Ureter (tissue), 1 donor: Measurements from ENCODE around the gene HNRNPCL2. TPM values are rescaled to one million over a fixed set of nuclear protein-coding genes. Genes with fewer than 3 reads are reported as not detected.
"Not testable (repeated sequence)": the region's sequence is repeated elsewhere in the genome, so short reads cannot be mapped to it uniquely, and the experiment has no call there.

Experiments
- DNase-seq: peaks from one replicate; pipeline ENCODE4 v3.0.0-alpha.2; 2020; ENCODE audit warnings: low spot score
- total RNA-seq: library from RNA; stranded (reverse); gene quantifications from one replicate; pipeline ENCODE4 v1.2.4, GENCODE V29; 2023
- donor health status: DM: yes; HTN: yes; CAD: no.

The HNRNPCL2 gene
- total RNA-seq = not detected

DNA sequence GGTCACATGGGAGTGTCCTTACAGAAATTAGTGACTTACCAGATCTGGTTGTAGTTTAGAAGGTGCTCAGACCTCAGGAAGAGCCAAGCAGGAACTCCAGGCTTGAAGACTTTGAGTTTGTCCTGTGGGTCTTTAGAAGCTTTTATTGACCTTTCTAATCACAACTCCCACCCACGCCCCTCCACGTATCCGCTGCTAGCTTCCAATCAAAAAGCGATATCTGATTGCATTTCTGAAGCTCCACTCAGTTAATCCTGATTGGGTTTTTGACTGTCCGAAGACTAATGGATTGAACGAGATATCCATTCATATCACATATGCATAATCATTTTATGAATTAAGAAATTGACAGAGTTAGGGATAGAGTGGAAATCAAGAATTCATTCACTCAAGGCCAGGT lies at the start of gene HNRNPCL2:
HNRNPCL2 (minus strand) TSS at position 101 of the 400 bp plus-strand sequence. CDS start 454 bp downstream, outside the sequence.
- DNase-seq = not testable (repeated sequence)

GRCh38 chr1:13165531-13165930 lies 48.9 kb upstream of the HNRNPCL2 start, which contains the start of gene HNRNPCL4:
TSS of gene HNRNPCL4 (minus strand) at chr1:13165631. CDS start at chr1:13165467, 164 bp downstream.
- not testable (repeated sequence) for DNase-seq

DNA sequence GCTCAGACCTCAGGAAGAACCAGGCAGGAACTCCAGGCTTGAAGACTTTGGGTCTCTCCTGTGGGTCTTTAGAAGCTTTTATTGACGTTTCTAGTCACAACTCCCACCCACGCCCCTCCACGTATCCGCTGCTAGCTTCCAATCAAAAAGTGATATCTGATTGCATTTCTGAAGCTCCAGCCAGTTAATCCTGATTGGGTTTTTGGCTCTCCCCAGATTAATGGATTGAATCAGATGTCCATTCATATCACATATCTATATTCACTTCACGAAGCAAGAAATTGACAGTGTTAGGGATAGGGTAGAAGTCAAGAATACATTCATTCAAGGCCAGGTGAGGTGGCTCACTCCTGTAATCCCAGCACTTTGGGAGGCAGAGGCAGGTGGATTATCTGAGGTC lies 39.3 kb upstream of the HNRNPCL2 start, which contains the start of gene PRAMEF26:
PRAMEF26 (minus strand) TSS at position 101 of the 400 bp plus-strand sequence. CDS start 2,914 bp downstream, outside the sequence.
- DNase-seq = not testable (repeated sequence)

GRCh38 chr1:13070474-13070873 lies 46.2 kb downstream of the HNRNPCL2 start, which contains the start of gene PRAMEF25:
TSS of gene PRAMEF25 (plus strand) at chr1:13070774. CDS start at chr1:13073694, 2,920 bp downstream.
- DNase-seq = not testable (repeated sequence)

Other genes starting within 250 kb of the HNRNPCL2 start
- gene PRAMEF4, start 230.7 kb downstream of the HNRNPCL2 start, total RNA-seq = not detected
- gene PRAMEF10, start 218.6 kb downstream of the HNRNPCL2 start, total RNA-seq = not detected
- not detected for gene PRAMEF7, start 200.2 kb downstream of the HNRNPCL2 start, total RNA-seq
- gene PRAMEF6, start 169.3 kb downstream of the HNRNPCL2 start, total RNA-seq = not detected
- not detected for gene PRAMEF27, start 60.3 kb downstream of the HNRNPCL2 start, total RNA-seq
- not detected for gene HNRNPCL3, start 56.1 kb downstream of the HNRNPCL2 start, total RNA-seq
- gene PRAMEF25, start 46.1 kb downstream of the HNRNPCL2 start, total RNA-seq = not detected
- not detected for gene PRAMEF26, start 39.2 kb upstream of the HNRNPCL2 start, total RNA-seq
- not detected for gene HNRNPCL4, start 48.8 kb upstream of the HNRNPCL2 start, total RNA-seq
- gene PRAMEF9, start 55.0 kb upstream of the HNRNPCL2 start, total RNA-seq = not detected
- not detected for gene PRAMEF13, start 84.6 kb upstream of the HNRNPCL2 start, total RNA-seq
- not detected for gene PRAMEF18, start 109.3 kb upstream of the HNRNPCL2 start, total RNA-seq
- gene PRAMEF5, start 137.3 kb upstream of the HNRNPCL2 start, total RNA-seq = not detected
- gene PRAMEF8, start 168.3 kb upstream of the HNRNPCL2 start, total RNA-seq = not detected
- gene PRAMEF33, start 186.7 kb upstream of the HNRNPCL2 start, total RNA-seq = not detected
- gene PRAMEF15, start 198.7 kb upstream of the HNRNPCL2 start, total RNA-seq = not detected
- not detected for gene PRAMEF14, start 230.3 kb upstream of the HNRNPCL2 start, total RNA-seq